HL-60/S4 treated with phorbol 12-myristate 13-acetate at 8.2 ng/mL for 4 days and 3 days (cell line): ENCODE results near the gene LTN1.

Experiments used
- in situ Hi-C: fragments of 300-500 bp; cut with MboI; formaldehyde crosslinking; loops from 2 replicates; pipeline ENCODE4 v1.15.0; 2022; ENCODE audit warnings: low sequenced_read_pairs

Gene LTN1

GRCh38 chr21:28928578-28929420, 63.9 kb downstream of the LTN1 start:
- in situ Hi-C loops, result no loop called here

GRCh38 chr21:28927130-28927529, 65.5 kb downstream of the LTN1 start:
- in situ Hi-C loops, result no loop called here

GRCh38 chr21:28923439-28923975, 69.2 kb downstream of the LTN1 start:
- in situ Hi-C loops, result no loop called here

GRCh38 chr21:28922368-28922767, 70.3 kb downstream of the LTN1 start:
- in situ Hi-C loops, result no loop called here

GRCh38 chr21:28916150-28916893, 76.4 kb downstream of the LTN1 start:
- in situ Hi-C loops, result no loop called here

- in situ Hi-C loops, result no loop called here
Measured at GRCh38 chr21:28913071-28913470, 79.6 kb downstream of the LTN1 start.

- in situ Hi-C loops, result no loop called here
Measured at GRCh38 chr21:28910280-28910887, 82.3 kb downstream of the LTN1 start.

GRCh38 chr21:28908351-28908750, 84.3 kb downstream of the LTN1 start:
- in situ Hi-C loops, result no loop called here

GRCh38 chr21:28906841-28907240, 85.8 kb downstream of the LTN1 start:
- in situ Hi-C loops, result no loop called here

GRCh38 chr21:28906236-28906635, 86.4 kb downstream of the LTN1 start:
- in situ Hi-C loops, result no loop called here

GRCh38 chr21:28904961-28905435, 87.7 kb downstream of the LTN1 start:
- in situ Hi-C loops, result no loop called here

- in situ Hi-C loops, result no loop called here
Measured at GRCh38 chr21:28903448-28903847, 89.2 kb downstream of the LTN1 start.

- in situ Hi-C loops, result no loop called here
Measured at GRCh38 chr21:28900481-28900880, 92.2 kb downstream of the LTN1 start.

GRCh38 chr21:28899744-28900143, 92.9 kb downstream of the LTN1 start:
- in situ Hi-C loops, result no loop called here

- in situ Hi-C loops, result no loop called here
Measured at GRCh38 chr21:28899220-28899619, 93.5 kb downstream of the LTN1 start.

- in situ Hi-C loops, result no loop called here
Measured at GRCh38 chr21:28893687-28894086, 99.0 kb downstream of the LTN1 start.

- in situ Hi-C loops, result no loop called here
Measured at GRCh38 chr21:28892199-28893111, 100.2 kb downstream of the LTN1 start.

- in situ Hi-C loops, result no loop called here
Measured at GRCh38 chr21:28885853-28886177, 106.9 kb downstream of the LTN1 start.

- in situ Hi-C loops, result no loop called here
Measured at GRCh38 chr21:28884976-28885852, 107.5 kb downstream of the LTN1 start.
